Measurements from ENCODE around the gene KLK13.

GRCh38 chr19:51060973-51061372 lies 3.9 kb downstream of the KLK13 start:
- TF ChIP-seq CTCF (conservative IDR thresholded peaks at IDR 0.05; ENCODE audit: low read depth, low read length) (no peak), EZH2 (IDR thresholded peaks at IDR 0.05; ENCODE audit: borderline replicate concordance, low read depth, low read length, poor library complexity, severe bottlenecking) (no peak)

Data from A673 (cell line).